SK-N-SH treated with all-trans-retinoic acid at 6 μM for 48 hours (cell line): ENCODE results near the gene SRCAP.

Source experiments
- ARNTL ChIP-seq: fragments of 450-650 bp; formaldehyde crosslinking; IDR thresholded peaks from 2 replicates; pipeline ENCODE4 v1.5.0; 2020; ENCODE audit warnings: low read depth, mild to moderate bottlenecking, moderate library complexity, borderline replicate concordance
- GLIS3 ChIP-seq: fragments of 250-450 bp; sonication (Bioruptor Pico); IDR thresholded peaks from 2 replicates; pipeline ENCODE4 v1.5.0; 2020; ENCODE audit warnings: mild to moderate bottlenecking, moderate library complexity
- ISL1 ChIP-seq: fragments of 250-450 bp; sonication (Bioruptor Pico); IDR thresholded peaks from 2 replicates; pipeline ENCODE4 v2.1.2; 2022; ENCODE audit warnings: mild to moderate bottlenecking, moderate library complexity
- PPARA ChIP-seq: fragments of 250-450 bp; sonication (Bioruptor Pico); IDR thresholded peaks from 2 replicates; pipeline ENCODE4 v1.5.0; 2020; ENCODE audit warnings: mild to moderate bottlenecking, borderline replicate concordance
- SNAI2 ChIP-seq: fragments of 250-450 bp; sonication (Bioruptor Pico); IDR thresholded peaks from 2 replicates; pipeline ENCODE4 v1.5.0; 2020; ENCODE audit warnings: mild to moderate bottlenecking, moderate library complexity
- ZFP3 ChIP-seq: fragments of 250-450 bp; sonication (Bioruptor Pico); IDR thresholded peaks from 2 replicates; pipeline ENCODE4 v1.5.0; 2020; ENCODE audit warnings: mild to moderate bottlenecking, moderate library complexity
- ZFP30 ChIP-seq: fragments of 450-650 bp; formaldehyde crosslinking; IDR thresholded peaks from 2 replicates; pipeline ENCODE4 v1.5.0; 2022; ENCODE audit warnings: mild to moderate bottlenecking, moderate library complexity
- TF ChIP-seq, protein P1 (sequence below): fragments of 250-450 bp; sonication (Bioruptor Pico); IDR thresholded peaks from 2 replicates; pipeline ENCODE4 v1.8.0; 2020; ENCODE audit warnings: mild to moderate bottlenecking, moderate library complexity, borderline replicate concordance
- TF ChIP-seq, protein P2 (sequence below): fragments of 250-450 bp; sonication (Bioruptor Pico); IDR thresholded peaks from 2 replicates; pipeline ENCODE4 v1.5.1; 2020; ENCODE audit warnings: low read depth, mild to moderate bottlenecking, moderate library complexity
- TF ChIP-seq, protein P3 (sequence below): fragments of 250-450 bp; sonication (Bioruptor Pico); IDR thresholded peaks from 2 replicates; pipeline ENCODE4 v1.5.0; 2020; ENCODE audit warnings: mild to moderate bottlenecking, moderate library complexity

DNA sequence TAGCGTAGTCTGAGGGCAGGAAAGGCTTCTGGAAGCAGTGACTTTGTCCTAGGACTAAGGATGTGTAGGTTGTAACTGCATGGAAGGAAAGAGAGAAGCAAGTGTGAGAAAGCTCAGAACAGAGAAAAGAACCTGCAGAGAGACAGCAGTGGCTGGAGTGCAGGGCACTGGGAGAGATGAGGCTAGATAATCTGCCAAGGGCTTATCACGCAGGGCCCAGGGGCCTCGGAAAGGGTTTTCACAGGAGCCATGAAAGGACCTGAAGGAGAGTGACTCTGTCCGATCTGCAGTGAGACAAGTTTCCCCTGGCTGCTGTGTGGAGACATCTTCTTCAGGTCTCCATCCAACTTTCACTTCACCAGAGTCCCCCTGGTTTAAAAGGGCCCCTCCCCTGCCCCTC, 7.1 kb upstream of the SRCAP start:
- TF ChIP-seq, protein P1, sequence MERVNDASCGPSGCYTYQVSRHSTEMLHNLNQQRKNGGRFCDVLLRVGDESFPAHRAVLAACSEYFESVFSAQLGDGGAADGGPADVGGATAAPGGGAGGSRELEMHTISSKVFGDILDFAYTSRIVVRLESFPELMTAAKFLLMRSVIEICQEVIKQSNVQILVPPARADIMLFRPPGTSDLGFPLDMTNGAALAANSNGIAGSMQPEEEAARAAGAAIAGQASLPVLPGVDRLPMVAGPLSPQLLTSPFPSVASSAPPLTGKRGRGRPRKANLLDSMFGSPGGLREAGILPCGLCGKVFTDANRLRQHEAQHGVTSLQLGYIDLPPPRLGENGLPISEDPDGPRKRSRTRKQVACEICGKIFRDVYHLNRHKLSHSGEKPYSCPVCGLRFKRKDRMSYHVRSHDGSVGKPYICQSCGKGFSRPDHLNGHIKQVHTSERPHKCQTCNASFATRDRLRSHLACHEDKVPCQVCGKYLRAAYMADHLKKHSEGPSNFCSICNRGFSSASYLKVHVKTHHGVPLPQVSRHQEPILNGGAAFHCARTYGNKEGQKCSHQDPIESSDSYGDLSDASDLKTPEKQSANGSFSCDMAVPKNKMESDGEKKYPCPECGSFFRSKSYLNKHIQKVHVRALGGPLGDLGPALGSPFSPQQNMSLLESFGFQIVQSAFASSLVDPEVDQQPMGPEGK (CRISPR knock-in tag) = no peak
- TF ChIP-seq GLIS3 (CRISPR knock-in tag) (no peak), ZFP3 (CRISPR knock-in tag) (no peak), ISL1 (CRISPR knock-in tag) (no peak), ARNTL (CRISPR knock-in tag) (no peak), SNAI2 (no peak), PPARA (CRISPR knock-in tag) (no peak), ZFP30 (CRISPR knock-in tag) (no peak)
- TF ChIP-seq, protein P2, sequence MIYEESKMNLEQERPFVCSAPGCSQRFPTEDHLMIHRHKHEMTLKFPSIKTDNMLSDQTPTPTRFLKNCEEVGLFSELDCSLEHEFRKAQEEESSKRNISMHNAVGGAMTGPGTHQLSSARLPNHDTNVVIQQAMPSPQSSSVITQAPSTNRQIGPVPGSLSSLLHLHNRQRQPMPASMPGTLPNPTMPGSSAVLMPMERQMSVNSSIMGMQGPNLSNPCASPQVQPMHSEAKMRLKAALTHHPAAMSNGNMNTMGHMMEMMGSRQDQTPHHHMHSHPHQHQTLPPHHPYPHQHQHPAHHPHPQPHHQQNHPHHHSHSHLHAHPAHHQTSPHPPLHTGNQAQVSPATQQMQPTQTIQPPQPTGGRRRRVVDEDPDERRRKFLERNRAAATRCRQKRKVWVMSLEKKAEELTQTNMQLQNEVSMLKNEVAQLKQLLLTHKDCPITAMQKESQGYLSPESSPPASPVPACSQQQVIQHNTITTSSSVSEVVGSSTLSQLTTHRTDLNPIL (CRISPR knock-in tag) = no peak
- TF ChIP-seq, protein P3, sequence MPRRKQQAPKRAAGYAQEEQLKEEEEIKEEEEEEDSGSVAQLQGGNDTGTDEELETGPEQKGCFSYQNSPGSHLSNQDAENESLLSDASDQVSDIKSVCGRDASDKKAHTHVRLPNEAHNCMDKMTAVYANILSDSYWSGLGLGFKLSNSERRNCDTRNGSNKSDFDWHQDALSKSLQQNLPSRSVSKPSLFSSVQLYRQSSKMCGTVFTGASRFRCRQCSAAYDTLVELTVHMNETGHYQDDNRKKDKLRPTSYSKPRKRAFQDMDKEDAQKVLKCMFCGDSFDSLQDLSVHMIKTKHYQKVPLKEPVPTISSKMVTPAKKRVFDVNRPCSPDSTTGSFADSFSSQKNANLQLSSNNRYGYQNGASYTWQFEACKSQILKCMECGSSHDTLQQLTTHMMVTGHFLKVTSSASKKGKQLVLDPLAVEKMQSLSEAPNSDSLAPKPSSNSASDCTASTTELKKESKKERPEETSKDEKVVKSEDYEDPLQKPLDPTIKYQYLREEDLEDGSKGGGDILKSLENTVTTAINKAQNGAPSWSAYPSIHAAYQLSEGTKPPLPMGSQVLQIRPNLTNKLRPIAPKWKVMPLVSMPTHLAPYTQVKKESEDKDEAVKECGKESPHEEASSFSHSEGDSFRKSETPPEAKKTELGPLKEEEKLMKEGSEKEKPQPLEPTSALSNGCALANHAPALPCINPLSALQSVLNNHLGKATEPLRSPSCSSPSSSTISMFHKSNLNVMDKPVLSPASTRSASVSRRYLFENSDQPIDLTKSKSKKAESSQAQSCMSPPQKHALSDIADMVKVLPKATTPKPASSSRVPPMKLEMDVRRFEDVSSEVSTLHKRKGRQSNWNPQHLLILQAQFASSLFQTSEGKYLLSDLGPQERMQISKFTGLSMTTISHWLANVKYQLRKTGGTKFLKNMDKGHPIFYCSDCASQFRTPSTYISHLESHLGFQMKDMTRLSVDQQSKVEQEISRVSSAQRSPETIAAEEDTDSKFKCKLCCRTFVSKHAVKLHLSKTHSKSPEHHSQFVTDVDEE (CRISPR knock-in tag) = no peak
